HEK293T (cell line): ENCODE data around the gene GGT6.

Experiments
- ARNT ChIP-seq: fragments of 450-650 bp; IDR thresholded peaks from 2 replicates; pipeline ENCODE4 v1.6.1; 2017; ENCODE audit warnings: mild to moderate bottlenecking
- BHLHE40 ChIP-seq: fragments of 450-650 bp; IDR thresholded peaks from 2 replicates; pipeline ENCODE4 v1.6.1; 2016; ENCODE audit warnings: mild to moderate bottlenecking, moderate library complexity, borderline replicate concordance
- CTBP1 ChIP-seq: fragments of 450-650 bp; IDR thresholded peaks from 2 replicates; pipeline ENCODE4 v1.6.1; 2016; ENCODE audit warnings: borderline replicate concordance
- FOXK2 ChIP-seq: fragments of 450-650 bp; IDR thresholded peaks from 2 replicates; pipeline ENCODE4 v1.6.1; 2016; ENCODE audit warnings: mild to moderate bottlenecking
- FOXM1 ChIP-seq: fragments of 450-650 bp; IDR thresholded peaks from 2 replicates; pipeline ENCODE4 v1.6.1; 2017; ENCODE audit warnings: mild to moderate bottlenecking, borderline replicate concordance
- HDGF ChIP-seq: fragments of 450-650 bp; IDR thresholded peaks from 2 replicates; pipeline ENCODE4 v1.6.1; 2017; ENCODE audit warnings: antibody characterized with exemption, borderline replicate concordance
- NFRKB ChIP-seq: fragments of 450-650 bp; IDR thresholded peaks from 2 replicates; pipeline ENCODE4 v1.6.1; 2016; ENCODE audit warnings: mild to moderate bottlenecking, moderate library complexity
- PKNOX1 ChIP-seq: fragments of 450-650 bp; IDR thresholded peaks from 2 replicates; pipeline ENCODE4 v1.6.1; 2016
- SP1 ChIP-seq: fragments of 450-650 bp; IDR thresholded peaks from 2 replicates; pipeline ENCODE4 v1.6.1; 2017
- SUZ12 ChIP-seq: fragments of 450-650 bp; IDR thresholded peaks from 2 replicates; pipeline ENCODE4 v1.6.1; 2016; ENCODE audit warnings: mild to moderate bottlenecking
- TARDBP ChIP-seq: fragments of 450-650 bp; IDR thresholded peaks from 2 replicates; pipeline ENCODE4 v1.6.1; 2016

- no peak for TF ChIP-seq HDGF
- no peak for TF ChIP-seq SP1
- no peak for TF ChIP-seq PKNOX1
- TF ChIP-seq FOXM1, result no peak
- TF ChIP-seq FOXK2, result no peak
- no peak for TF ChIP-seq BHLHE40
- TF ChIP-seq ARNT, result no peak
- TF ChIP-seq NFRKB, result no peak
- TF ChIP-seq SUZ12, result no peak
- no peak for TF ChIP-seq CTBP1
- TF ChIP-seq TARDBP, result no peak
Observed at GRCh38 chr17:4577386-4577993, 17.1 kb upstream of the GGT6 start.
